ENCODE data around the gene ZC3H18.
A peak's percentile ranks its signal among the peaks of the same experiment; 100 is the strongest.

ZC3H18 gene

DNA sequence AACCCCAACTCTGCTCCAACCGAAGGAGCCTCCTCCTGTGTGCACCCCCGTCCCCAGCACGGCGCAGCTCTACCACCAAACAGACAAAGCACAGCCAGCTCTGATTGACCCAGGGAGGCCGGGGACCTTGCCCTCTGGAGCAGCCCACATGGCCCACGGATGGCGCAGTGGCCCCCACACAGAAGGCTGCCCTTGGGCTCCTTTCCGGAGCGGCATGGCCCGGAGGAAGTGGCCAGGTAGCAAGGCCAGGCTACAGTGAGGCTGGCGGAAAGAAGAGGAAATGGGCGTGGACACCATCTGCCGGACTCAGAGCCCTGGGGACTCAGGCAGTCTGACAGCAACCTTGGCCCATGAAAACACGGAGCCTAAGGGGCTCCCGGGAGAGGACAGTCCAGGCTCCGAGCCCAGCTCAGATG, 19.9 kb upstream of the ZC3H18 start:
- Histone ChIP-seq H3K4me1 (ENCODE audit: control insufficient read depth, insufficient read depth, low read length, poor library complexity, severe bottlenecking) (no peaks in the 10 kb centered on the region), H3K36me3 (ENCODE audit: control insufficient read depth, insufficient read depth, low read length) (no peaks in the 10 kb centered on the region), H3K27me3 (replicated peaks; ENCODE audit: control insufficient read depth, insufficient read depth, low read length, poor library complexity, severe bottlenecking) (peaks cover 3% of the 10 kb centered on the region), H3K9me3 (ENCODE audit: control insufficient read depth, low read length) (no peaks in the 10 kb centered on the region), H3K4me3 (ENCODE audit: insufficient read depth, low read depth, low read length, poor library complexity, severe bottlenecking) (no peak overlapping the region), H3K27ac (ENCODE audit: insufficient read depth, low read length, poor library complexity, severe bottlenecking) (no peak overlapping the region)
- no peak for DNase-seq

DNA sequence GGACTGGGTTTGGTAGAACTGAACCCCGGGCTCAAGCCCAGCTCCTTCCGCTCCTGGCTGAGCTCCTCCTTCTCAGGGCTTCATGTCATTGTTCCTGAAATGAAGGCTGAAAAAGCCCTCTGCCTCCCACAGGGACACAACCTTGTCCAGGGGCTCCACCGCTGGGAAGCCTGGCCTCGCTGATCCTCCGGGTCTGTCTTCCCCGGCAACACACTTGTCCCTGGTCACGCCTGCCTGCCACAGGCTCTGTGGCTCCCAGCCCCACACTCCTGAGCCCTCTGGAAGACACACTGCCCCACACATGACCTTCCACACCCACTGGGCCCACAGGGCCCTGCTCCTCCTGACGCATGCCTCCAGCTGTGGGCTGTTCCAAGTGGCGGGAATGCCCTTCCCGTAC, 18.0 kb upstream of the ZC3H18 start:
- Histone ChIP-seq H3K4me3 (ENCODE audit: insufficient read depth, low read depth, low read length, poor library complexity, severe bottlenecking) (no peak overlapping the region), H3K27ac (ENCODE audit: insufficient read depth, low read length, poor library complexity, severe bottlenecking) (no peak overlapping the region), H3K9me3 (ENCODE audit: control insufficient read depth, low read length) (no peaks in the 10 kb centered on the region), H3K36me3 (ENCODE audit: control insufficient read depth, insufficient read depth, low read length) (no peaks in the 10 kb centered on the region), H3K4me1 (ENCODE audit: control insufficient read depth, insufficient read depth, low read length, poor library complexity, severe bottlenecking) (no peaks in the 10 kb centered on the region), H3K27me3 (replicated peaks; ENCODE audit: control insufficient read depth, insufficient read depth, low read length, poor library complexity, severe bottlenecking) (no peaks in the 10 kb centered on the region)
- no peak for DNase-seq

DNA sequence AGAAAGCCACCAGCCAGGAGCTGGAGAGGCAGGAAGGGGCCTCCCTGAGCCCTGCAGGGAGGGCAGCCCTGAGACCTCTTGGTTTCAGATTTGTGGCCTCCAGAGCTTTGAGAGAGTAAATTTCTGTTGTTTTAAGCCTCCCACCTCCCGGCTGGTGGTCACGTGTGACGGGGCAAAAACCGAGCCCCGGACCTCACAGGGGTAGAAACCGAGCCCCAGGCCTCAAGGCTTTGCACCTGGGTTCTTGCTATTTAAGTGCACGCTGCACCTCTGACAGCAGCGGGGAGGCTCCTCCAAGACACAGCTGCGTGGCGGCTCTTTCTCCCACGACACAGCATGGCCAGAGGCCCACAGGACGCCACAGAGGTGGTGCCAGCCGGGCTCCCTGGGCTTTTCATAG, 17.4 kb upstream of the ZC3H18 start:
- Histone ChIP-seq H3K4me3 (ENCODE audit: insufficient read depth, low read depth, low read length, poor library complexity, severe bottlenecking) (no peak overlapping the region), H3K4me1 (ENCODE audit: control insufficient read depth, insufficient read depth, low read length, poor library complexity, severe bottlenecking) (no peaks in the 10 kb centered on the region), H3K27me3 (replicated peaks; ENCODE audit: control insufficient read depth, insufficient read depth, low read length, poor library complexity, severe bottlenecking) (no peaks in the 10 kb centered on the region), H3K9me3 (ENCODE audit: control insufficient read depth, low read length) (no peaks in the 10 kb centered on the region), H3K27ac (ENCODE audit: insufficient read depth, low read length, poor library complexity, severe bottlenecking) (no peak overlapping the region), H3K36me3 (ENCODE audit: control insufficient read depth, insufficient read depth, low read length) (no peaks in the 10 kb centered on the region)
- DNase-seq: no peak

GRCh38 chr16:88553739-88554138, 16.5 kb upstream of the ZC3H18 start:
- no peak overlapping the region for H3K4me3 ChIP-seq (ENCODE audit: insufficient read depth, low read depth, low read length, poor library complexity, severe bottlenecking)
- H3K27me3 ChIP-seq (replicated peaks; ENCODE audit: control insufficient read depth, insufficient read depth, low read length, poor library complexity, severe bottlenecking): no peaks in the 10 kb centered on the region
- no peak overlapping the region for H3K27ac ChIP-seq (ENCODE audit: insufficient read depth, low read length, poor library complexity, severe bottlenecking)
- DNase-seq: no peak
- H3K36me3 ChIP-seq (ENCODE audit: control insufficient read depth, insufficient read depth, low read length): no peaks in the 10 kb centered on the region
- no peaks in the 10 kb centered on the region for H3K4me1 ChIP-seq (ENCODE audit: control insufficient read depth, insufficient read depth, low read length, poor library complexity, severe bottlenecking)
- H3K9me3 ChIP-seq (ENCODE audit: control insufficient read depth, low read length): no peaks in the 10 kb centered on the region

DNA sequence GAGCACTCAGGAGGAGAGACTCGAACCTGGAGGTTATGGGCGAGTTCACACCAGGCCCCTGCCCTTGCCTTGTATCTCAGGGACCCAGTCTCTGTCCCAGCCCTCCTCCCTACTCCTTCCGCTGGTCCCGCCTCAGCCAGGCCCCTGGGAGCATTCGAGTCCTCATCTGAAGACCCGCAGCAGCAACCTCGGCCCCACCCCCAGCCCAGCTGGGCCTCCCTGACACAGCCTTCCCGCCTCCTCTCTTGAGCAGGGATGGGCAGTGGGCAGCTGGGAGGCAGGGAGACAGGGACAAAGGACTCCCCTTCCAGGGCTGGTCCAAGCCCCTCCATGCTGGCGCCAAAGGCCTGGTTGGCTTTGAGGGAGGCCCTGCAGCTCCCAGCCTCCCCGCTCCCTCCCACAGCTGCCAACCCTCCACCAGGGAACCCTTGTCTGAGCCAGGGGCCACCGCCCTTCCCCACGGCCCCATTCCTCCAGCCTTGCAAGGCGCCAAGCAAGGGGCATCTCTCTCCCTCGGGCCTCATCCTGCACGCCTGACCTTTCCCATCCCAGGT, 15.4 kb upstream of the ZC3H18 start:
- Histone ChIP-seq H3K4me1 (ENCODE audit: control insufficient read depth, insufficient read depth, low read length, poor library complexity, severe bottlenecking) (no peaks in the 10 kb centered on the region), H3K4me3 (ENCODE audit: insufficient read depth, low read depth, low read length, poor library complexity, severe bottlenecking) (no peak overlapping the region), H3K27ac (ENCODE audit: insufficient read depth, low read length, poor library complexity, severe bottlenecking) (no peak overlapping the region), H3K36me3 (ENCODE audit: control insufficient read depth, insufficient read depth, low read length) (no peaks in the 10 kb centered on the region), H3K27me3 (replicated peaks; ENCODE audit: control insufficient read depth, insufficient read depth, low read length, poor library complexity, severe bottlenecking) (no peaks in the 10 kb centered on the region), H3K9me3 (ENCODE audit: control insufficient read depth, low read length) (no peaks in the 10 kb centered on the region)
- DNase-seq: no peak

DNA sequence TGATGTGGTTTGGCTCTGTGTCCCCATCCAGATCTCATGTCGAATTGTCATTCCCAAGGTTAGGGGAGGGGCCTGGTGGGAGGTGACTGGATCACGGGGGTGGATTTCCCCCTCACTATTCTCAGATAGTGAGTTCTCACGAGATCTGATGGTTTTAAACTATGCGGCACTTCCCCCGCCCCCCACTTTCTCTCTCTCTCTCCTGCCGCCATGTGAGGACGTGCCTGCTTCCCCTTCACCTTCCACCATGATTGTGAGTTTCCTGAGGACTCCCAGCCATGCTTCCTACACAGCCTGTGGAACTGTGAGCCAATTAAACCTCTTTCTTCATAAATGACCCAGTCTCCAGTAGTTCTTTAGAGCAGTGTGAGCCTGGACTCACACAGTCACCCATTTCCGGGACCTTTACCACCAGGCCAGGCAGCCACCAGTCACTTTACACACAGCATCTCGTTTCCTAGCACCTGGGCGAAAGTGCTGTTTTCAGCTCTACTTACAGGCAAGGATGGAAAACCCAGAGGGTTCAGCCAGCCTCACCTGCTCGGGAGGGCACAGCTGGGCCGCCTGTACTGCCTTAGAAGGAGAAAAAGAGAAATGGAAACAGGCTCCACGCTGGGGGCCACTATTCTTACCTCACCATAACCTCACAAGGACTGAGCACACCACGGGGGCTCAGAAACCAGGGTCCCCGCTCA, 13.8 kb upstream of the ZC3H18 start:
- H3K27me3 ChIP-seq (replicated peaks; ENCODE audit: control insufficient read depth, insufficient read depth, low read length, poor library complexity, severe bottlenecking): no peaks in the 10 kb centered on the region
- H3K9me3 ChIP-seq (ENCODE audit: control insufficient read depth, low read length): no peaks in the 10 kb centered on the region
- no peak overlapping the region for H3K4me3 ChIP-seq (ENCODE audit: insufficient read depth, low read depth, low read length, poor library complexity, severe bottlenecking)

DNA sequence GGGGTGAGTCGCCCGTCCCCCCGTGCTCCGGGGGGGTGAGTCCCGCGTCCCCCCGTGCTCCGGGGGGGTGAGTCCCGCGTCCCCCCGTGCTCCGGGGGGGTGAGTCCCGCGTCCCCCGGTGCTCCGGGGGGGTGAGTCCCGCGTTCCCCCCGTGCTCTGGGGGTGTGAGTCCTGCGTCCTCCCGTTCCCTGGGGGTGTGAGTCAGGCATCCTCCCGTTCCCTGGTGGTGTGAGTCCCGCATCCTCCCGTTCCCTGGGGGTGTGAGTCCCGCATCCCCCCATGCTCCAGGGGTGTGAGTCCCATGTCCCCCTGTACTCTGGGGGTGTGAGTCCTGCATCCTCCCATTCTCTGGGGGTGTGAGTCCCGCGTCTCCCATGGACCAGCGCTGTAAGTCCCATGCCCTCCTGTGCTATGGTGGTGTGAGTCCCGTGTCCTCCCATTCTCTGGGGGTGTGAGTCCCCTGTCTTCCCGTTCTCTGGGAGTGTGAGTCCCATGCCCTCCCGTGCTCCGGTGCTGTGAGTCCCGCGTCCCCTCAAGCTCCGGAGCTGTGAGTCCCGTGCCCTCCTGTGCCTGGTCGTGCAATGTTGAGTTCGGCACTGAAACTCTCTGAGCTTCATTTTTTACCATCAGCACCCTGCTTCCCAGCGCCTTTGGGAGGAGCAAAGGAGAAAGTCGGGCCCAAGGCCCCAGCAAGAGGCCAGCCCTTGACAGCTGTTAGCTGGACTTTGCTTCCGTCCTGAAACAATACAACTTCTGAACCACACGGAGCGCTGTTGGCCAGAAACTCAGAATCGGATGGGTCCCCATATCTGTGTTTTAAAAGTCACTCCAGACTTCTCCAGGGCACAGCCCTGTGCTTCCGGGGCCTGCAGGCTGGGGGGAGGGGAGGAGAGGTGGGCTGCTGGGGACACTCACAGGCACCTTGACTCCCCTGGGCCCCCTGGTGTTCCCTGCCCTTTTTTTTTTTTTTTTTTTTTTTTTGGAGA, 11.5 kb upstream of the ZC3H18 start:
- no peaks in the 10 kb centered on the region for H3K4me1 ChIP-seq (ENCODE audit: control insufficient read depth, insufficient read depth, low read length, poor library complexity, severe bottlenecking)
- H3K4me3 ChIP-seq (ENCODE audit: insufficient read depth, low read depth, low read length, poor library complexity, severe bottlenecking): no peak overlapping the region
- H3K36me3 ChIP-seq (ENCODE audit: control insufficient read depth, insufficient read depth, low read length): no peaks in the 10 kb centered on the region
- H3K9me3 ChIP-seq (ENCODE audit: control insufficient read depth, low read length): no peaks in the 10 kb centered on the region
- DNase-seq: no peak
- no peak overlapping the region for H3K27ac ChIP-seq (ENCODE audit: insufficient read depth, low read length, poor library complexity, severe bottlenecking)
- H3K27me3 ChIP-seq (replicated peaks; ENCODE audit: control insufficient read depth, insufficient read depth, low read length, poor library complexity, severe bottlenecking): no peaks in the 10 kb centered on the region

More for the DNA sequence above, 13.8 kb upstream of the ZC3H18 start:
- Histone ChIP-seq H3K27ac (ENCODE audit: insufficient read depth, low read length, poor library complexity, severe bottlenecking) (no peak overlapping the region), H3K4me1 (ENCODE audit: control insufficient read depth, insufficient read depth, low read length, poor library complexity, severe bottlenecking) (no peaks in the 10 kb centered on the region), H3K36me3 (ENCODE audit: control insufficient read depth, insufficient read depth, low read length) (no peaks in the 10 kb centered on the region)
- DNase-seq: no peak

- Histone ChIP-seq H3K27ac (ENCODE audit: insufficient read depth, low read length, poor library complexity, severe bottlenecking) (no peak overlapping the region), H3K27me3 (replicated peaks; ENCODE audit: control insufficient read depth, insufficient read depth, low read length, poor library complexity, severe bottlenecking) (no peaks in the 10 kb centered on the region), H3K9me3 (ENCODE audit: control insufficient read depth, low read length) (no peaks in the 10 kb centered on the region), H3K4me1 (ENCODE audit: control insufficient read depth, insufficient read depth, low read length, poor library complexity, severe bottlenecking) (no peaks in the 10 kb centered on the region), H3K36me3 (ENCODE audit: control insufficient read depth, insufficient read depth, low read length) (no peaks in the 10 kb centered on the region), H3K4me3 (ENCODE audit: insufficient read depth, low read depth, low read length, poor library complexity, severe bottlenecking) (no peak overlapping the region)
- DNase-seq: no peak
Measured at GRCh38 chr16:88560714-88561484, 9.3 kb upstream of the ZC3H18 start.

GRCh38 chr16:88561485-88562359, 8.5 kb upstream of the ZC3H18 start:
- Histone ChIP-seq H3K4me3 (ENCODE audit: insufficient read depth, low read depth, low read length, poor library complexity, severe bottlenecking) (no peak overlapping the region), H3K36me3 (ENCODE audit: control insufficient read depth, insufficient read depth, low read length) (no peaks in the 10 kb centered on the region), H3K27ac (ENCODE audit: insufficient read depth, low read length, poor library complexity, severe bottlenecking) (no peak overlapping the region), H3K9me3 (ENCODE audit: control insufficient read depth, low read length) (no peaks in the 10 kb centered on the region), H3K4me1 (ENCODE audit: control insufficient read depth, insufficient read depth, low read length, poor library complexity, severe bottlenecking) (no peaks in the 10 kb centered on the region), H3K27me3 (replicated peaks; ENCODE audit: control insufficient read depth, insufficient read depth, low read length, poor library complexity, severe bottlenecking) (no peaks in the 10 kb centered on the region)
- peak; percentile 22 to 29 (median 25) for DNase-seq

All from effector memory CD4-positive, alpha-beta T cell (primary cell).